Suprapubic skin (tissue), 4 donors: ENCODE measurements around the gene TCERG1L.

Source experiments
- CTCF ChIP-seq, 2 donors: fragments of 200-600 bp in 1 of 2; fragments of 450-650 bp in 1 of 2; sonication (generic) in 1 of 2; IDR thresholded peaks; one replicate each; pipeline ENCODE4 v1.5.1; 2016 to 2019; ENCODE audit warnings: antibody characterized with exemption in 2 of 2, mild to moderate bottlenecking in 1 of 2, moderate library complexity in 1 of 2
- EP300 ChIP-seq: sonication (generic); formaldehyde crosslinking; IDR thresholded peaks from one replicate; pipeline ENCODE4 v1.6.1; 2017; ENCODE audit warnings: antibody characterized with exemption
- POLR2A ChIP-seq, 2 donors: fragments of 450-650 bp; IDR thresholded peaks; one replicate each; pipeline ENCODE4 v1.6.1; 2017; ENCODE audit warnings: antibody characterized with exemption in 2 of 2, mild to moderate bottlenecking in 2 of 2, moderate library complexity in 2 of 2
- POLR2AphosphoS5 ChIP-seq, 3 donors: sonication (generic); formaldehyde crosslinking; IDR thresholded peaks; one replicate each; pipeline ENCODE4 v1.6.1; 2017; ENCODE audit warnings: antibody characterized with exemption in 3 of 3

GRCh38 chr10:131206111-131206995, 105.2 kb downstream of the TCERG1L start:
- TF ChIP-seq CTCF (IDR thresholded peaks at IDR 0.05) (no peak), POLR2A (IDR thresholded peaks at IDR 0.05) (no peak), POLR2AphosphoS5 (IDR thresholded peaks at IDR 0.05) (no peak), EP300 (no peak)
